Measurements from ENCODE around the gene PDE1A. TPM values are rescaled to one million over a fixed set of nuclear protein-coding genes. Genes with fewer than 3 reads are reported as not detected.

Gene PDE1A
- total and polyA plus RNA-seq, 4 donors, result 0.64 to 5.2 (median 1.7) TPM

DNA sequence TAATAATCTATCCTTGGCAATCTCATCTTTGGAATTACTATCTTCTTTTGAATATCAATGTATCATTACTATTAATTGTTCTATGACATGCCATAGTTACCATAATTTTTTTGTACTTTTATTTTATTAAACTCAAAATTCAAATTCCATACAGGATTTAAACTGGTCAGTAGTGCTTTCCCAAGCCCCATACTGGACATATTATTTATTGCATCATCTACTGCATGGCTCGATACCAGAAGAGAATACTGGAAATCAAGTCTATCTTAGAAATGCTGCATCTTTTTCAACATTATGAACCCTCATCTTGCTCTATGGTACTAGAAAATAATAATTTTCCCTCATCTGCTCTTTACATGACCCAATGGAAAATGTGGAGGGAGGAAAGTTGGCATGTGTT, 9.4 kb upstream of the PDE1A start:
- no peaks in the 10 kb centered on the region for H3K36me3 ChIP-seq (ENCODE audit: control insufficient read depth in 4 of 4, insufficient read depth in 3 of 4, low read depth in 1 of 4, low read length in 3 of 4)
- no peak overlapping the region for H3K27ac ChIP-seq (ENCODE audit: low read depth in 1 of 2, low read length in 2 of 2)
- 88% methylated on average over 1 of the region's 1 CpG for WGBS
- H3K4me3 ChIP-seq (ENCODE audit: low read depth in 1 of 3, low read length in 3 of 3), result no peak overlapping the region
- H3K4me1 ChIP-seq (ENCODE audit: control insufficient read depth in 4 of 4, insufficient read depth in 4 of 4, low read length in 3 of 4), result no peaks in the 10 kb centered on the region
- H3K9ac ChIP-seq (ENCODE audit: low read depth in 1 of 2, low read length in 2 of 2), result no peak overlapping the region
- TF ChIP-seq GABPA (IDR thresholded peaks at IDR 0.05 in 1 of 2, conservative IDR thresholded peaks at IDR 0.05 in 1 of 2) (no peak), HNF4G (IDR thresholded peaks at IDR 0.05) (no peak), RXRA (IDR thresholded peaks at IDR 0.05) (no peak), YY1 (IDR thresholded peaks at IDR 0.05) (no peak), FOXA2 (IDR thresholded peaks at IDR 0.05) (no peak), HNF4A (conservative IDR thresholded peaks at IDR 0.05) (no peak), JUND (IDR thresholded peaks at IDR 0.05) (no peak)
- TF ChIP-seq, protein P1, sequence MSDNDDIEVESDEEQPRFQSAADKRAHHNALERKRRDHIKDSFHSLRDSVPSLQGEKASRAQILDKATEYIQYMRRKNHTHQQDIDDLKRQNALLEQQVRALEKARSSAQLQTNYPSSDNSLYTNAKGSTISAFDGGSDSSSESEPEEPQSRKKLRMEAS (IDR thresholded peaks at IDR 0.05), result no peak
- TF ChIP-seq, protein P2, sequence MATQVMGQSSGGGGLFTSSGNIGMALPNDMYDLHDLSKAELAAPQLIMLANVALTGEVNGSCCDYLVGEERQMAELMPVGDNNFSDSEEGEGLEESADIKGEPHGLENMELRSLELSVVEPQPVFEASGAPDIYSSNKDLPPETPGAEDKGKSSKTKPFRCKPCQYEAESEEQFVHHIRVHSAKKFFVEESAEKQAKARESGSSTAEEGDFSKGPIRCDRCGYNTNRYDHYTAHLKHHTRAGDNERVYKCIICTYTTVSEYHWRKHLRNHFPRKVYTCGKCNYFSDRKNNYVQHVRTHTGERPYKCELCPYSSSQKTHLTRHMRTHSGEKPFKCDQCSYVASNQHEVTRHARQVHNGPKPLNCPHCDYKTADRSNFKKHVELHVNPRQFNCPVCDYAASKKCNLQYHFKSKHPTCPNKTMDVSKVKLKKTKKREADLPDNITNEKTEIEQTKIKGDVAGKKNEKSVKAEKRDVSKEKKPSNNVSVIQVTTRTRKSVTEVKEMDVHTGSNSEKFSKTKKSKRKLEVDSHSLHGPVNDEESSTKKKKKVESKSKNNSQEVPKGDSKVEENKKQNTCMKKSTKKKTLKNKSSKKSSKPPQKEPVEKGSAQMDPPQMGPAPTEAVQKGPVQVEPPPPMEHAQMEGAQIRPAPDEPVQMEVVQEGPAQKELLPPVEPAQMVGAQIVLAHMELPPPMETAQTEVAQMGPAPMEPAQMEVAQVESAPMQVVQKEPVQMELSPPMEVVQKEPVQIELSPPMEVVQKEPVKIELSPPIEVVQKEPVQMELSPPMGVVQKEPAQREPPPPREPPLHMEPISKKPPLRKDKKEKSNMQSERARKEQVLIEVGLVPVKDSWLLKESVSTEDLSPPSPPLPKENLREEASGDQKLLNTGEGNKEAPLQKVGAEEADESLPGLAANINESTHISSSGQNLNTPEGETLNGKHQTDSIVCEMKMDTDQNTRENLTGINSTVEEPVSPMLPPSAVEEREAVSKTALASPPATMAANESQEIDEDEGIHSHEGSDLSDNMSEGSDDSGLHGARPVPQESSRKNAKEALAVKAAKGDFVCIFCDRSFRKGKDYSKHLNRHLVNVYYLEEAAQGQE (IDR thresholded peaks at IDR 0.05), result no peak
- H3K9me3 ChIP-seq (ENCODE audit: control insufficient read depth in 4 of 4, low read length in 3 of 4), result no peaks in the 10 kb centered on the region
- no peak for DNase-seq (ENCODE audit: low spot score)
- no peaks in the 10 kb centered on the region for H3K27me3 ChIP-seq (ENCODE audit: control insufficient read depth in 4 of 4, insufficient read depth in 4 of 4, low read length in 3 of 4)

DNA sequence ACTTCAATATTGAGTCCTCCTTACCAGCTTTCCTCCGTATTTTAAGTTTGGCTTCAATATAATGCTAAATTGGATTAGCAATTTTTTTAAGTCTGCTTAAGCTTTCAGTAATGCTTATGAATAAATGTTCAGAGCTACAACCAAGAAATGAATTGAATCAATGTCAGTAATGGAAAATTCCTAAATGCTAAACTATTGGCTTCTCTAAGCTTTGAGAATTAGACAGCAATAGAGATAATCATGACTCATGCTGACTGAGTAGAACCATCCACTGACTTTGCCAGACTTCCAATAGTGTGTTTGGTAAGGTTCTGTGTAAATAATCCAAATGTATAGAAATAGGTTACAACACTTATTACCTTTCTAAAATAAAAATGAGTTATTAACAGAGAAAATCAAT, 8.9 kb upstream of the PDE1A start:
- H3K9me3 ChIP-seq (ENCODE audit: control insufficient read depth in 4 of 4, low read length in 3 of 4), result no peaks in the 10 kb centered on the region
- H3K4me1 ChIP-seq (ENCODE audit: control insufficient read depth in 4 of 4, insufficient read depth in 4 of 4, low read length in 3 of 4), result no peaks in the 10 kb centered on the region
- no peak overlapping the region for H3K9ac ChIP-seq (ENCODE audit: low read depth in 1 of 2, low read length in 2 of 2)
- WGBS, result 74% methylated on average over 1 of the region's 1 CpG
- TF ChIP-seq, protein P3, sequence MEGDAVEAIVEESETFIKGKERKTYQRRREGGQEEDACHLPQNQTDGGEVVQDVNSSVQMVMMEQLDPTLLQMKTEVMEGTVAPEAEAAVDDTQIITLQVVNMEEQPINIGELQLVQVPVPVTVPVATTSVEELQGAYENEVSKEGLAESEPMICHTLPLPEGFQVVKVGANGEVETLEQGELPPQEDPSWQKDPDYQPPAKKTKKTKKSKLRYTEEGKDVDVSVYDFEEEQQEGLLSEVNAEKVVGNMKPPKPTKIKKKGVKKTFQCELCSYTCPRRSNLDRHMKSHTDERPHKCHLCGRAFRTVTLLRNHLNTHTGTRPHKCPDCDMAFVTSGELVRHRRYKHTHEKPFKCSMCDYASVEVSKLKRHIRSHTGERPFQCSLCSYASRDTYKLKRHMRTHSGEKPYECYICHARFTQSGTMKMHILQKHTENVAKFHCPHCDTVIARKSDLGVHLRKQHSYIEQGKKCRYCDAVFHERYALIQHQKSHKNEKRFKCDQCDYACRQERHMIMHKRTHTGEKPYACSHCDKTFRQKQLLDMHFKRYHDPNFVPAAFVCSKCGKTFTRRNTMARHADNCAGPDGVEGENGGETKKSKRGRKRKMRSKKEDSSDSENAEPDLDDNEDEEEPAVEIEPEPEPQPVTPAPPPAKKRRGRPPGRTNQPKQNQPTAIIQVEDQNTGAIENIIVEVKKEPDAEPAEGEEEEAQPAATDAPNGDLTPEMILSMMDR (IDR thresholded peaks at IDR 0.05; ENCODE audit: low read depth, low read length, missing input control), result no peak
- TF ChIP-seq GABPA (IDR thresholded peaks at IDR 0.05 in 1 of 2, conservative IDR thresholded peaks at IDR 0.05 in 1 of 2) (no peak), SP1 (IDR thresholded peaks at IDR 0.05) (no peak), HNF4G (IDR thresholded peaks at IDR 0.05) (no peak), NR2F2 (IDR thresholded peaks at IDR 0.05) (no peak), RXRA (IDR thresholded peaks at IDR 0.05) (no peak)
- no peaks in the 10 kb centered on the region for H3K36me3 ChIP-seq (ENCODE audit: control insufficient read depth in 4 of 4, insufficient read depth in 3 of 4, low read depth in 1 of 4, low read length in 3 of 4)
- H3K27me3 ChIP-seq (ENCODE audit: control insufficient read depth in 4 of 4, insufficient read depth in 4 of 4, low read length in 3 of 4), result no peaks in the 10 kb centered on the region
- no peak overlapping the region for H3K4me3 ChIP-seq (ENCODE audit: low read depth in 1 of 3, low read length in 3 of 3)
- DNase-seq (ENCODE audit: low spot score), result no peak
- H3K27ac ChIP-seq (ENCODE audit: low read depth in 1 of 2, low read length in 2 of 2), result no peak overlapping the region

DNA sequence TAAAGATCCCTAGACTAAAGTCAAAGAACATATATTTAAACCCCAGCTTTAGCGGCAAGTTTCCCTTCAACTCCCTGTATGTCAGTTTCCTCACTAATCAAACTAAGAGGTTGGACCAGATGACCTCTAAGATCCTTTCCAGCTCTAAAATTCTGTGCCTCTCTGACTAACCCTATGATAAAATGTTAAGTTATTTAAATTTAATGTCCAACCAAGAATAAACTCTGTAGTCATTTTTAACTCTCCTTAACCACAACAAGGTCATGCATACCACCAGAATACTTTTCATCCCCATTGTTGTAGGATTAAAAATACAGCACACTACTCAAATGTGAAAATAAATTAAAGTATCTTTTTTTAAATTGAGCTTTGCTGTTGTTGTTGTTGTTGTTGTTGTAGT, 5.2 kb upstream of the PDE1A start:
- H3K4me3 ChIP-seq (ENCODE audit: low read depth in 1 of 3, low read length in 3 of 3), result no peak overlapping the region
- no peak overlapping the region for H3K9ac ChIP-seq (ENCODE audit: low read depth in 1 of 2, low read length in 2 of 2)
- no peaks in the 10 kb centered on the region for H3K36me3 ChIP-seq (ENCODE audit: control insufficient read depth in 4 of 4, insufficient read depth in 3 of 4, low read depth in 1 of 4, low read length in 3 of 4)
- H3K4me1 ChIP-seq (ENCODE audit: control insufficient read depth in 4 of 4, insufficient read depth in 4 of 4, low read length in 3 of 4), result no peaks in the 10 kb centered on the region
- 93% methylated on average over 1 of the region's 1 CpG for WGBS
- no peak overlapping the region for H3K27ac ChIP-seq (ENCODE audit: low read depth in 1 of 2, low read length in 2 of 2)
- no peak for DNase-seq (ENCODE audit: low spot score)
- peaks cover 0 to 3% (median 0%) of the 10 kb centered on the region in 4 donors for H3K9me3 ChIP-seq (ENCODE audit: control insufficient read depth in 4 of 4, low read length in 3 of 4)
- H3K27me3 ChIP-seq (ENCODE audit: control insufficient read depth in 4 of 4, insufficient read depth in 4 of 4, low read length in 3 of 4), result no peaks in the 10 kb centered on the region
- TF ChIP-seq, protein P1 (IDR thresholded peaks at IDR 0.05), result no peak
- TF ChIP-seq HNF4G (IDR thresholded peaks at IDR 0.05) (no peak), HNF4A (conservative IDR thresholded peaks at IDR 0.05) (no peak), NR2F2 (IDR thresholded peaks at IDR 0.05) (no peak), YY1 (IDR thresholded peaks at IDR 0.05) (no peak), TAF1 (conservative IDR thresholded peaks at IDR 0.05) (no peak), RXRA (IDR thresholded peaks at IDR 0.05) (no peak), EGR1 (IDR thresholded peaks at IDR 0.05; ENCODE audit: low read depth in 2 of 2) (no peak), FOXA2 (IDR thresholded peaks at IDR 0.05) (no peak), SP1 (IDR thresholded peaks at IDR 0.05) (no peak), FOXA1 (IDR thresholded peaks at IDR 0.05) (no peak)
- TF ChIP-seq, protein P3 (IDR thresholded peaks at IDR 0.05; ENCODE audit: low read depth, low read length, missing input control), result no peak
- TF ChIP-seq, protein P2 (IDR thresholded peaks at IDR 0.05), result no peak
